ENCODE results near the gene ASCL2.

Gene ASCL2

DNA sequence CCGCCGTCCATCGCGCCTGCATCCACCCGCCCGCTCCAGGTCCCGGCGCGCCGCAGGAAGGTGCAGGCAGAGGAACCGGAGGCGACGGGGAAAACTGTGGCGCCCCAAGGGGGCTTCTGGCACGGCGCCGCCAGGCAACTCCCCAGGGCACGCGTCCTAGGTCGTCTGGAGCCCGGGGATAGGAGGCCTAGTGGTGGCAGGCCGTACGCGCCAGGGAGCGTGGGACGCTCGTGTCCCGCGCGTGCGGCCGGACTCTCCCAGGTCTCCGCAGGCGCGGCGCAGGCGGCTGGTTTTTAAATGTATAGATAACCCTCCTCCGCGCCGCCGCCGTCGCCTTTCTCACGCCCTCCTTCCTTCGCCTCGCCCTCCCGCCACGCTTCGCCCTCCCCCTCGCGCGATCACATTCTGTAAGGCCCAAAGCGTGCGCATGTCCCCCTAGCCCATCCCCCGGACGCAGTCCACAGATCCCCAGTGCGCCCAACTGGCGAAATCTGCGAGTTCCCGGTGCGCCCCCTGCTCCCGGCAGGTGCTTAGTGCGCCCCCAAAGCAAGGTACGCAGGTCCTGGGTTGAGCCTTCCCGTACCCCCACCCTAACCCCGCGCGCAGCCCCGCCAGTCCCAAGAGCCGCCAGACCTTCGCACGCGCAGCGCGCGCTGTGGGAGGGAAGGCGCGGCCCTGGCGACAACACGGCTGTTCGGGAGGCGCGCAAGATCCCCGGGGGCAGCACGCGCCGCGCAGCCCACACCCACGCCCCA, at the start of gene ASCL2:
Gene ASCL2 (minus strand): TSS at position 267 of the 755 bp plus-strand sequence. CDS start 256 bp downstream, at position 11.
- FAIRE-seq: no peak

DNA sequence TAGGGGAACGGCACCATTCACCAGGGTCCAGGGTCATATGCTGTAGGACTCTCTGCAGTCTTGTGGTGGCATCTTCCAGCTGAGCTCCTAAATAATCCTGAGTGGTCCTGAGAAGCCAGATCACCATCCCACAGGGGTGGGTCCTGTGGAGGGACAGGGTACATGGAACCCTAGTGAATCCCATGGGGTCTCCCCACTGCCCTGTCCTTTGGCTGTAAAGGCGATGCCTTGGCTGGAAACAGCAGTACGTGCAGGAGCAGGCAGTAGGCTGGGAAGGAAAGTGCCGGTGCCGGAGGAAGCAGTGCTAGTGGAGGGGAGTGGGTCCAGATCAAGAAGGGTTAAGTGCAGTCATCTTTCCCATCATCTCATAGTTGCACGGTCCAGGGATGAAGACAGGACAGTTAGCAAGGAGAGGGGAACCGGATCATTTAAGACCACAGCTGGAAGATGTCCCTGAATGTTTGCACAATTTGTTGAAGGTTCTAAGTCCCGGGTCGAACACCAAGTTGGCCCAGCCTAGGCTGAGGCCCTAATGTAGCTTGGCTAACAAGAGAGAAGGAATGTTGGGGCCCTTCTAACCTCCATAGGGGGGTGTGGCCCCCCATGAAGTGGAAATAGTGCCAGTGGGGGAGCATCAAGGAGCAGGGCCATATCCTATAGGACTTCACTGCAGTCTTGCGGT, 49.5 kb upstream of the ASCL2 start:
- FAIRE-seq: no peak

GRCh38 chr11:2318707-2319106, 48.3 kb upstream of the ASCL2 start:
- FAIRE-seq: no peak

DNA sequence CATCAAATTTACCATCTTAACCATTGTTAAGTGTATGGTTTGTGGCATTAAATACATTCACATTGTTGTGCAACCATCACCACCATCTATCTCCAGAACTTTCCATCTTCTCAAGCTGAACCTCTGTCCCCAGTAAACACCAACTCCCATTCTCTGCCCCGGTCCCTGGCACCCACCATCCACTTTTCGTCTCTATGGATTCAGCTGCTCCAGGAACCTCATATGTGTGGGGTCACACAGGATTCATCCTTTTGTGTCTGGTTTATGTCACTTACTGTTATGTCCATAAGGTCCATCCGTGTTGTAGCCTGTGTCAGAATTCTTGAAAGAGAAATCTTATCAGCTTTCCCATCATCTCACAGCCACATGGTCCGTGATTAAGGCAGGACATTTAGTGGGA, 47.7 kb upstream of the ASCL2 start:
- no peak for FAIRE-seq

- no peak for FAIRE-seq
Measured at GRCh38 chr11:2317354-2318050, 47.1 kb upstream of the ASCL2 start.

- no peak for FAIRE-seq
Measured at GRCh38 chr11:2316963-2317244, 46.5 kb upstream of the ASCL2 start.

GRCh38 chr11:2316169-2316962, 46.0 kb upstream of the ASCL2 start:
- FAIRE-seq: no peak

- no peak for FAIRE-seq
Measured at GRCh38 chr11:2315395-2316168, 45.2 kb upstream of the ASCL2 start.

DNA sequence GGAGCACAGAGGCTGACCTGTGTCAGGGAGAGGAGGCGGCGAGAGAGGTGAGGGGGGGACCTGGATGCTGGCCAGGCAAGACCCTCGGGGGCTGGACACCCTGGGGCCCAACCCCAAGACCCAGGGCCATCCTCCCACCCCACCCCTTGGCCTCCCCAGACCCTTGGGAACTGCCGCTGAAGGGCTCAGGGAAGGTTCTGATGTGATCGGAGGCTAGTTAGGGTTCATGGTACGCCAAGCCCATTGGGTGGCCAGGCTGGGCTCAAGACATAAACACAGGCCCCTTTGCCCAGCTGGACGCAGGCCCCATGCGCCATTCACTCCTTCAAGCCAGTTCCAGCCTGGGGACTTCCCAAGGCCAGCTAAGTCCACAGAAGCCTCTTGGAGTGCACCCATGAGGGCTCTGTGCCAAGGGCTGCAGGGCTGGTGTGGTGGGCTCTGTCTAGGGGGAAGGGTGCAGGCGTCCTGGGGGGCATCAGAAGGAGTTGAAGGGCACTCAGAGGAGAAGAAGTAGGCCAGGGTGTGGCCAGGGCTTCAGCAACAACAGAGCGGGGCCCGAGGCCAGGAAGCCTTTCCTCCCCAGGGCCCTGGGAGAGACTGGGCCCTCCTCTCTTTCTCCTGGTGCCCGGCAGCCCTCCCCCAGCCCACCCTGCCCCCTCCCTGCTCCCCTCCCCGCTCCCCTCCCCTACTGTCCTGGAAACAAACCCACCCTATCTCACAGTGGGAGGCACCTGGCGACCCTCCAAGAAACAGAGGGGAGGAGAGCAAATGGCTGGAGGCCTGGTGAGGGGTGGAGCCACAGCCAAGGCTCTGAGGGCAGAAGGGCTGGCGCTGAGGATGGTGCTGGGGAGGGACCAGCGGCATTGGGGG, 44.4 kb upstream of the ASCL2 start:
- no peak for FAIRE-seq

DNA sequence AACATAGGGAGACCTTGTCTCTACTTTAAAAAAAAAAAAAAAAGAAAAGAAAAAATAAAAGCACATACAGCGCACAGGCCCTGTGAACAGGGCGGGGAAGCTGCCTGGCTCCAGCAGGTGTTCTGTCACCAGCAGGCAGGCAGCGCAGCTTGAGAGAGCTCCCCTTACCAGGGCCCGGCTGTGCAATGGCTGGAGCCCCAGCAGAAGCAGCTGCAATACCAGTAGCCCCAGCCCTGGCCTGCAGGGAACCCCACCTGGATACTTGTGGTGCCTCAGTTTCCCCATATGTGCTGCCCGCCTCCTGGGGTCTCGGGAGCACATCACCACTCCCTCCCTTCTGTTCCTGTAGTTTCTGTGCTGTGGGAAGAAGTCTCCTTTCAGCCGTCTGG, 43.7 kb upstream of the ASCL2 start:
- FAIRE-seq: no peak

DNA sequence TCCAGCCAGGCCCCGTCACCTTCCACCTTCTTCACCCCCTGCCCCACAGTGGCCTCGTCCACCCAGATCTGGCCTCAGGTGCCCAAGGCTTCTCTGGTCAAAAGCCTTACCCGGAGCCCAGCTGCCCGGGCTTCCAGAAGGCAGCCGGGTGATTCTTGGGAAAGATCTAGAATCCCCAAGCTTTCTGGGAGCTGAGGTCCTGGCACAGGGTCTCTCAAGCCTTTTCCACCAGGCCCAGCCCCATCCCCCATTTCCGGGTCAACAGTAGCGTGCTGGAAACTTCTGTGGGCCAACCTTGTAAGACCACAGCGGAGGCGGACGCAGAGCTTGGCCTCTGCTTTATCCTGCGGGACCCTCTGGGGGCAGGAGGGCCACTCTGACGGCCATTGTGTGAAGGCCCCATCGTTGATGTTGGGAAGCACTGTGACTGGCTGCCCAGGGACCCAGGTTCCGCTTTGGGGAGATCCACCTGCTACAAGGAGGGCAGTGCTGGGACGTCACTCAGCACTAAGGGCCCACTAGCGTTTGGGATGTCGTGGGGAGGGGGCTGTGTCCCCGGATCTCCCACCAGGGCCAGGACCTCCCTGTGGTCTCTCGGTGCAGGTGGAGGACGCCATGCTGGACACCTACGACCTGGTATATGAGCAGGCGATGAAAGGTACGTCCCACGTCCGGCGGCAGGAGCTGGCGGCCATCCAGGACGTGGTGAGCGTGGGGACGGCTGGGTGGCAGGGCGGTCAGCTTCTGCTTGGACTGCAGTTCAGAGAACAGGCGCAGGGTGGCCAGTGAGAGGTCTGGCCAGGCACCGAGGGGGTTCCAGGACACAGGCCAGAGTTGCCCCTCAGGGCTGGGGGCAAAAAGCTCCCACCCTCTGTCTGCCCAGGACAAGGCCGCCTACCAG, 42.9 kb upstream of the ASCL2 start:
- no peak for FAIRE-seq

- FAIRE-seq: no peak
Measured at GRCh38 chr11:2312232-2313042, 42.0 kb upstream of the ASCL2 start.

DNA sequence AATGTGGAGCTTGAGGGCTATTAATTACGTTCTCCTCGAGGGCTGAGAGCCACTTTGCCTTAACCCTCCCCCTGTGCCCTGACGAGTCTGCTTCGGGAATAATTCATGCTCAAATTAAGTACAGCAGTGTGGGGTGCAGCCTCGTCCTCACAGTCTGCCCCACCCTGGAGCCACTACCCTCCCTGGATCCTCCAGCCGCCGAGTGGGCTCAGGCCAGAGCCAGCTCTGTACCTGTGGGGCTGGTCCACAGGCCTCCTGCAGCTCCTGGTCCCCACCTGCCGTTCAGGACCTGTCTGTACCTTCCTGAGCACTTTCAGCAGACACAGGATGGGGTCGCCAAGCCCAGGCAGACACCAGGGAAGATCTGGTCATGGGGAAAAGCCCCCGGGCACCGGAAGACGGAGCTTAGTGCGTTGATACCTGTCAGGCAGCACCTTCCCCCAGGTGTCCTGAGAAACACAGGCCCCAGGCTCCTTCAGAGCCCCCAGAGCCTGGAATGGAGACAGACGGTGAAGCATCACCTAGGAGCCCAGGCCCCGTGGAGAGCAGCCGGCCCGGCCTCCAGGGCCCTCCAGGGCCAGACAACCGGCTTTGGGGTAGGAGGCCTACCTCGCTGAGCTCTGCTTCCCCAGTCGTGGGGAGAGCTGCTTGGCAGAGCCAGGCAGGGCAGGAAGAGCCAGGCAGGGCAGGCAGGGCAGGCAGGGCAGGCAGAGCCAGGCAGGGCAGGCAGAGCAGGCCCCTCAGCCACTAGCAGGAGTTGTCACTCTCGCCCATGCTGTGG, 41.2 kb upstream of the ASCL2 start:
- FAIRE-seq: no peak

DNA sequence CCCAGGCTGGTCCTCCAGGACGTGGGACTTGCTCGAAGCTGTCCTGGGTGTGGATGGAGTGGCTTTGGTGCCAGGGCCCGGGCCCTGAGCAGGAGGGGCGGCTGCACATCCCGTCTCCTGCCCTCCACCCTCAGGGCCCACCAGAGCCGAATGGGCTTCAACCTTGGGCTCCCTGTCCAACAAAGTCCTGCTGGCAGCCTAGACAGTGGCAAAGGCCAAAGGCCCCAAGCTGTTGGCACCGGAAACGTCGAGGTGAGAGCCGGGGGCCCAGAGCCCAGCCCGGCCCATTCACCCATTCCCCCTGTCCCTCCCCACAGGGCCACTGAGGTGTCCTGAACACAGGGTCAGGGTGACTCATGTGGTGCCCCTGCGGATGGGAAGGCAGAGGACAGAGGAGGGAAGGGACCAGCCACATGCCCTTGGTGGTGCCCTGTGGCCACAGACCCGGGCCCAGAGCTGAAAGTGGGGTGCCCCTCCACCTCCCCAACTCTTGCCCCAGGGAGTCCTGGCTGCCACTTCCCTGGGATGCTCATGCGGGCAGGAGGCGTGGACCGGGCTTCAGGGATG, 40.5 kb upstream of the ASCL2 start:
- FAIRE-seq: no peak

- no peak for FAIRE-seq
Measured at GRCh38 chr11:2310073-2310785, 39.8 kb upstream of the ASCL2 start.

- no peak for FAIRE-seq
Measured at GRCh38 chr11:2309251-2310072, 39.1 kb upstream of the ASCL2 start.

DNA sequence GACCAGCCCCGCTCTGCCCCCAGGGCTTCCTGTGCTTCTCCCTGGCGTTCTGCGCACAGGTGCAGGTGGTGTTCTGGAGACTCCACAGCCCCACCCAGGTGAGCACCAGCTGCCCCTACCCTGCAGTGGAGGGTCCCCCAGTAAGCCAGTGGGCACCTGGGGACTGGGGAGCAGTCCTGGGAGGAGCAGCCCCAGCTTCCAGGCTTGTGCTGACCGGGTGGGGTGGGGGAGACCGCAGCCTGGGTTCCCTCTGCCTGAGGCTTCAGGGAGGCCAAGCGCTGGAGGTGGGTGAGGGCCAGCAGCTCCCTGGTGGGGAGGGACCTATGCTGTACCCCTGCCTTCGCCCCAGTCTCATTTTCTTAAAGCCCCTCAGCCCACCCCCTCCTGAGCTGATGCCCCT, 38.3 kb upstream of the ASCL2 start:
- no peak for FAIRE-seq
